HEK293T (cell line): ENCODE results near the gene SPCS1.

Experiments used
- ARNT ChIP-seq: fragments of 450-650 bp; IDR thresholded peaks from 2 replicates; pipeline ENCODE4 v1.6.1; 2017; ENCODE audit warnings: mild to moderate bottlenecking
- ELF4 ChIP-seq: fragments of 450-650 bp; IDR thresholded peaks from 2 replicates; pipeline ENCODE4 v1.6.1; 2017; ENCODE audit warnings: antibody characterized with exemption
- FOXA1 ChIP-seq: fragments of 450-650 bp; IDR thresholded peaks from 2 replicates; pipeline ENCODE4 v1.6.1; 2016; ENCODE audit warnings: mild to moderate bottlenecking
- HDGF ChIP-seq: fragments of 450-650 bp; IDR thresholded peaks from 2 replicates; pipeline ENCODE4 v1.6.1; 2017; ENCODE audit warnings: antibody characterized with exemption, borderline replicate concordance
- SUZ12 ChIP-seq: fragments of 450-650 bp; IDR thresholded peaks from 2 replicates; pipeline ENCODE4 v1.6.1; 2016; ENCODE audit warnings: mild to moderate bottlenecking
- ZNF384 ChIP-seq: fragments of 450-650 bp; IDR thresholded peaks from 2 replicates; pipeline ENCODE4 v1.6.1; 2016

DNA sequence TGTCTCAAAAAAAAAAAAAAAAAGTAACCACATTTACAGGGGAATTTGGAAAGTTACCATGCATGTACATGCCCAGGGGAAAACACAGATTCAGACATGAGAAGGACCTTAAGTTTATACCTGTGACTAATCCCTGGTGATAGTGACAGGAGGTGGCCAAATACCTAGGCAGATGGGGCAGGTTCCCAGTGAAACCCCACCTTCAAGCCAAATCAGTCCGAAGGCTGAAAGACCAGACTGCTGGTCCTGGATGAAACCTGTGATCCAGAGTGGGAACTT, 15.8 kb downstream of the SPCS1 start:
- TF ChIP-seq ZNF384 (no peak), HDGF (no peak), ELF4 (no peak), SUZ12 (no peak), FOXA1 (no peak), ARNT (no peak)
